ENCODE measurements around the gene WDR88.

WDR88 gene

DNA sequence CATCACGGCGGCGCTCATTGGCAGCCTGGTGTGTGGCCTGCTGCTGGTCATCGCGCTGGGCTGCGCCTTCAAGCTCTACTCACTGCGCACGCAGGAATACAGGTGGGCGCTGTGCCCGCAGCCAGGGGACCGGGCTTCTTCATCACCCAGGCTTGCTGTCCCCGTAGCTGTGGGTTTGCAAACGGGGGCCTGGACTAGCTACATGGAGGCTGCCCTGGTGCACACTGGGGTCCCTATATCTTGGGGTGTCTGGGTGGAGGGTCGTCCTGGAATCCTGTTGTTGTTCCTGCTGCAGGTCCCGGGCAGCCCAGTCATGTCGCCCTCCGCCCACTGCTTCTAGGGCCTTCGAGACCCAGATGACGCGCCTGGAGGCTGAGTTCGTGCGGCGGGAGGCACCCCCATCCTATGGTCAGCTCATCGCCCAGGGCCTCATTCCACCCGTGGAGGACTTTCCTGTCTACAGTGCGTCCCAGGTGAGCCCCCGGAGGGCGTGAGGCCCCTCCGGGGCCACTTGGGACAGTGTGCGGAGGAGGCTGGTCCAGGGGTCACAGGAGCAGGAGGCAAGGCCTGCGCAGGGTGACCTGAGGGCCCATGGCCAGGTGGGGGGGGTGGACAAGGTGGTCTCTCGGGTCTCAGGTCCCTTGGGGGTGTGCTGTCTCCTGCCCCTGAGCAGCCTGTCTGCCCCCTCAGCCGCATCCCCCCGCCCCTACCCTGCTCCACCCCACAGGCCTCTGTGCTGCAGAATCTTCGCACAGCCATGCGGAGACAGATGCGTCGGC, 74.5 kb downstream of the WDR88 start:
- Histone ChIP-seq H3K4me3 (ENCODE audit: low read length) (no peak overlapping the region), H3K9me3 (ENCODE audit: insufficient read depth, low read length) (no peaks in the 10 kb centered on the region), H3K79me2 (ENCODE audit: low read length) (no peaks in the 10 kb centered on the region), H3K27me3 (ENCODE audit: low read depth, low read length) (no peaks in the 10 kb centered on the region), H3K27ac (ENCODE audit: low read length) (no peak overlapping the region), H3K36me3 (replicated peaks; ENCODE audit: low read depth, low read length) (no peaks in the 10 kb centered on the region), H4K20me1 (ENCODE audit: insufficient read depth, low read length) (no peaks in the 10 kb centered on the region), H3K4me1 (ENCODE audit: low read length) (no peaks in the 10 kb centered on the region), H3K4me2 (ENCODE audit: low read length) (no peak overlapping the region), H2AFZ (ENCODE audit: low read depth, low read length) (no peak overlapping the region), H3K9ac (ENCODE audit: low read length) (no peak overlapping the region)
- TF ChIP-seq, protein P1, sequence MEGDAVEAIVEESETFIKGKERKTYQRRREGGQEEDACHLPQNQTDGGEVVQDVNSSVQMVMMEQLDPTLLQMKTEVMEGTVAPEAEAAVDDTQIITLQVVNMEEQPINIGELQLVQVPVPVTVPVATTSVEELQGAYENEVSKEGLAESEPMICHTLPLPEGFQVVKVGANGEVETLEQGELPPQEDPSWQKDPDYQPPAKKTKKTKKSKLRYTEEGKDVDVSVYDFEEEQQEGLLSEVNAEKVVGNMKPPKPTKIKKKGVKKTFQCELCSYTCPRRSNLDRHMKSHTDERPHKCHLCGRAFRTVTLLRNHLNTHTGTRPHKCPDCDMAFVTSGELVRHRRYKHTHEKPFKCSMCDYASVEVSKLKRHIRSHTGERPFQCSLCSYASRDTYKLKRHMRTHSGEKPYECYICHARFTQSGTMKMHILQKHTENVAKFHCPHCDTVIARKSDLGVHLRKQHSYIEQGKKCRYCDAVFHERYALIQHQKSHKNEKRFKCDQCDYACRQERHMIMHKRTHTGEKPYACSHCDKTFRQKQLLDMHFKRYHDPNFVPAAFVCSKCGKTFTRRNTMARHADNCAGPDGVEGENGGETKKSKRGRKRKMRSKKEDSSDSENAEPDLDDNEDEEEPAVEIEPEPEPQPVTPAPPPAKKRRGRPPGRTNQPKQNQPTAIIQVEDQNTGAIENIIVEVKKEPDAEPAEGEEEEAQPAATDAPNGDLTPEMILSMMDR (IDR thresholded peaks at IDR 0.05; ENCODE audit: low read depth, low read length) = no peak
- TF ChIP-seq EZH2phosphoT487 (IDR thresholded peaks at IDR 0.05; ENCODE audit: low read depth) = no peak

DNA sequence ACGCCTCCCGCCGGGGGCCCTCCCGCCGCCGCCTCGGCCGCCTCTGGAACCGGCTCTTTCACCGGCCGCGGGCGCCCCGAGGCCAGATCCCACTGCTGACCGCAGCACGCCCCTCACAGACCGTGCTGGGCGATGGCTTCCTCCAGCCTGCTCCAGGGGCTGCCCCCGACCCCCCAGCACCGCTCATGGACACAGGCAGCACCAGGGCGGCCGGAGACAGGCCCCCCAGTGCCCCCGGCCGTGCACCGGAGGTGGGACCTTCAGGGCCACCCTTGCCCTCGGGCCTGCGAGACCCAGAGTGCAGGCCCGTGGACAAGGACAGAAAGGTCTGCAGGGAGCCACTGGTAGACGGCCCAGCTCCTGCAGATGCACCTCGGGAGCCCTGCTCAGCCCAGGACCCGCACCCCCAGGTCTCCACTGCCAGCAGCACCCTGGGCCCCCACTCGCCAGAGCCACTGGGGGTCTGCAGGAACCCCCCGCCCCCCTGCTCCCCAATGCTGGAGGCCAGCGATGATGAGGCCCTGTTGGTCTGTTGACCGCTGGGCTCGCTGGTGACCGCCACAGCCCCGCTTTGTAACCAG, 75.2 kb downstream of the WDR88 start:
- no peaks in the 10 kb centered on the region for H3K4me1 ChIP-seq (ENCODE audit: low read length)
- H4K20me1 ChIP-seq (ENCODE audit: insufficient read depth, low read length) = no peaks in the 10 kb centered on the region

DNA sequence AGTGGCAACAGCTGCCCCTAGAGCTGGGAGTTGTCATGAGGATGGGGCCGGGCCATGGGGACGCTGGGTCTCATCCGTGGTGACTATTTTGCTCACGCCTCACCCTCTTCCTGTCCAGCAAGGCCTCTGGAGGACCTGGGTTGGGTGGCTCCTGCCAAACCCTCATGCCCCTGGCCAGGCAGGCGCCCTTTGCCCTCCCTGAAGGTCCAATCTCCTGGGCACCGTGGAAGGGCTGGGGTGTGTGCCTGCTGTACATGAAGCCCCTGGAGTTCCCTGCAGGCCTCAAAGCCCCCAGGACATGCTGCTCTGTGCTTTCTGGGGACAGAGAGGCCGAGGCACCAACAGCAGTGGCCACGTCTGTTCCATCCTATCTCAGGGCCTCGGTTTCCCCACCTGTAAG, 76.0 kb downstream of the WDR88 start:
- H3K27ac ChIP-seq (ENCODE audit: low read length) = no peak overlapping the region
- no peaks in the 10 kb centered on the region for H3K4me1 ChIP-seq (ENCODE audit: low read length)
- H3K79me2 ChIP-seq (ENCODE audit: low read length) = no peaks in the 10 kb centered on the region
- no peaks in the 10 kb centered on the region for H3K27me3 ChIP-seq (ENCODE audit: low read depth, low read length)
- H3K9me3 ChIP-seq (ENCODE audit: insufficient read depth, low read length) = no peaks in the 10 kb centered on the region
- H3K9ac ChIP-seq (ENCODE audit: low read length) = no peak overlapping the region
- no peaks in the 10 kb centered on the region for H4K20me1 ChIP-seq (ENCODE audit: insufficient read depth, low read length)
- no peak overlapping the region for H2AFZ ChIP-seq (ENCODE audit: low read depth, low read length)
- H3K36me3 ChIP-seq (replicated peaks; ENCODE audit: low read depth, low read length) = no peaks in the 10 kb centered on the region
- H3K4me2 ChIP-seq (ENCODE audit: low read length) = no peak overlapping the region
- no peak overlapping the region for H3K4me3 ChIP-seq (ENCODE audit: low read length)
- no peak for TF ChIP-seq EZH2phosphoT487 (IDR thresholded peaks at IDR 0.05; ENCODE audit: low read depth)
- TF ChIP-seq, protein P1 (IDR thresholded peaks at IDR 0.05; ENCODE audit: low read depth, low read length) = no peak

More for the DNA sequence above, 75.2 kb downstream of the WDR88 start:
- no peak overlapping the region for H3K4me2 ChIP-seq (ENCODE audit: low read length)
- no peak overlapping the region for H3K9ac ChIP-seq (ENCODE audit: low read length)
- no peak overlapping the region for H2AFZ ChIP-seq (ENCODE audit: low read depth, low read length)
- no peaks in the 10 kb centered on the region for H3K36me3 ChIP-seq (replicated peaks; ENCODE audit: low read depth, low read length)
- no peak overlapping the region for H3K4me3 ChIP-seq (ENCODE audit: low read length)
- no peak overlapping the region for H3K27ac ChIP-seq (ENCODE audit: low read length)
- H3K9me3 ChIP-seq (ENCODE audit: insufficient read depth, low read length) = no peaks in the 10 kb centered on the region
- no peaks in the 10 kb centered on the region for H3K27me3 ChIP-seq (ENCODE audit: low read depth, low read length)
- no peak for TF ChIP-seq EZH2phosphoT487 (IDR thresholded peaks at IDR 0.05; ENCODE audit: low read depth)
- TF ChIP-seq, protein P1 (IDR thresholded peaks at IDR 0.05; ENCODE audit: low read depth, low read length) = no peak
- H3K79me2 ChIP-seq (ENCODE audit: low read length) = no peaks in the 10 kb centered on the region

DNA sequence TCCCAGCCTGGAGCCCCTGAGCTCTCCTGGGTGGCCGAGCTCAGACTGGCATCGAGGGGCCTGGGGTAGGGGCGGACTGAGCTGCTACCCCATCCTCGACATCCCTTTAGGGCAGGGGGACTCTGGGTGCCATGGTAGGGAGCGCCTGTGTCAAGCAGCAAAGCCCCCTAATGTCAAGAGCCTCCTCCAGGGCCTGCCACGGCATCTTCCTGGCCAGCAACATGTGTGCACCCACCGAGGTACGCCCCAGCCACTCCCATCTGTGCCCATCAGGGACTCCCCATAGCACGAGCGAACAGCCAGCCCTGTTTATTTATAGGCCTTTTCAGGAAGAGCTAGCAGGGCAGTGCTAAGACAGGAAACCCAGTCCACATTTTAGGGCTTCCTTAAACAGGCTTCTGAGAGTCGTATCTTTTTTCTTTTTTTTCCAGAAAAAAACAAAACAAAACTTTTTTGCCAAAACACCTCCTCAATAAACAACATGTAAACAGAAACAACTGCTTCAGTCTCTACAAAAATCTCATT, 76.5 kb downstream of the WDR88 start:
- no peak overlapping the region for H3K27ac ChIP-seq (ENCODE audit: low read length)
- H3K27me3 ChIP-seq (ENCODE audit: low read depth, low read length) = no peaks in the 10 kb centered on the region
- H3K4me3 ChIP-seq (ENCODE audit: low read length) = no peak overlapping the region
- no peaks in the 10 kb centered on the region for H3K36me3 ChIP-seq (replicated peaks; ENCODE audit: low read depth, low read length)
- TF ChIP-seq, protein P1 (IDR thresholded peaks at IDR 0.05; ENCODE audit: low read depth, low read length) = no peak
- TF ChIP-seq EZH2phosphoT487 (IDR thresholded peaks at IDR 0.05; ENCODE audit: low read depth) = no peak
- H3K9me3 ChIP-seq (ENCODE audit: insufficient read depth, low read length) = no peaks in the 10 kb centered on the region
- no peak overlapping the region for H2AFZ ChIP-seq (ENCODE audit: low read depth, low read length)
- no peaks in the 10 kb centered on the region for H3K79me2 ChIP-seq (ENCODE audit: low read length)
- H3K4me1 ChIP-seq (ENCODE audit: low read length) = no peaks in the 10 kb centered on the region
- no peak overlapping the region for H3K9ac ChIP-seq (ENCODE audit: low read length)
- no peak overlapping the region for H3K4me2 ChIP-seq (ENCODE audit: low read length)
- no peaks in the 10 kb centered on the region for H4K20me1 ChIP-seq (ENCODE audit: insufficient read depth, low read length)
